Mesendoderm (in vitro differentiated cells): ENCODE results near the gene CDC14A.

ENCODE experiments used
- DNase-seq: peaks from one replicate; pipeline ENCODE4 v3.0.0; 2013
- H2AK5ac ChIP-seq: 2 replicates; pipeline ENCODE4 v1.6.1; 2013; ENCODE audit warnings: low read length, inconsistent platforms
- H2BK120ac ChIP-seq: 2 replicates; pipeline ENCODE4 v1.6.1; 2013; ENCODE audit warnings: low read depth, mild to moderate bottlenecking, low read length, moderate library complexity, mixed read lengths
- H2BK15ac ChIP-seq: replicated peaks from 2 replicates; pipeline ENCODE4 v1.6.1; 2013; ENCODE audit warnings: low read depth, mild to moderate bottlenecking, moderate library complexity
- H2BK5ac ChIP-seq: 2 replicates; pipeline ENCODE4 v1.6.1; 2013; ENCODE audit warnings: low read length, inconsistent platforms
- H3K18ac ChIP-seq: 2 replicates; pipeline ENCODE4 v1.6.1; 2013; ENCODE audit warnings: mild to moderate bottlenecking, low read length, mixed read lengths
- H3K23ac ChIP-seq: one replicate; pipeline ENCODE4 v1.6.1; 2013; ENCODE audit warnings: low read length
- H3K27ac ChIP-seq: 2 replicates; pipeline ENCODE4 v1.5.1; 2013; ENCODE audit warnings: low read depth, mild to moderate bottlenecking, inconsistent platforms, low read length, moderate library complexity
- H3K27me3 ChIP-seq: 2 replicates; pipeline ENCODE4 v1.6.1; 2013; ENCODE audit warnings: low read length, control low read depth, mild to moderate bottlenecking, inconsistent platforms; ENCODE audit not compliant: insufficient read depth, poor library complexity
- H3K36me3 ChIP-seq: 2 replicates; pipeline ENCODE4 v1.6.1; 2013; ENCODE audit warnings: low read length, inconsistent platforms; ENCODE audit not compliant: control insufficient read depth, insufficient read depth
- H3K4ac ChIP-seq: one replicate; pipeline ENCODE4 v1.6.1; 2013; ENCODE audit warnings: low read depth, mild to moderate bottlenecking, low read length, moderate library complexity
- H3K4me1 ChIP-seq: 2 replicates; pipeline ENCODE4 v1.6.1; 2013; ENCODE audit warnings: low read depth, low read length, inconsistent platforms; ENCODE audit not compliant: control insufficient read depth
- H3K4me2 ChIP-seq: 2 replicates; pipeline ENCODE4 v1.6.1; 2013; ENCODE audit warnings: low read length
- H3K4me3 ChIP-seq: 2 replicates; pipeline ENCODE4 v1.5.1; 2013; ENCODE audit warnings: mild to moderate bottlenecking, low read length
- H3K56ac ChIP-seq: one replicate; pipeline ENCODE4 v1.6.1; 2013; ENCODE audit warnings: low read length
- H3K79me1 ChIP-seq: 2 replicates; pipeline ENCODE4 v1.6.1; 2013; ENCODE audit warnings: low read length, inconsistent platforms
- H3K79me2 ChIP-seq: 2 replicates; pipeline ENCODE4 v1.6.1; 2013; ENCODE audit warnings: mild to moderate bottlenecking, low read length; ENCODE audit not compliant: control insufficient read depth, insufficient read depth
- H3K9ac ChIP-seq: 2 replicates; pipeline ENCODE4 v1.6.1; 2013; ENCODE audit warnings: low read length, inconsistent platforms
- H4K5ac ChIP-seq: one replicate; pipeline ENCODE4 v1.6.1; 2013; ENCODE audit warnings: low read length
- H4K8ac ChIP-seq: one replicate; pipeline ENCODE4 v1.6.1; 2013; ENCODE audit warnings: low read depth, mild to moderate bottlenecking, control low read depth, low read length, moderate library complexity
- WGBS: extraction: QIAGEN DNeasy Blood & Tissue Kit; methylation state at CpG from one replicate; pipeline ENCODE4 v1.1.7; 2013; ENCODE audit warnings: low lambda C conversion rate, missing lambda C conversion rate; ENCODE audit not compliant: insufficient coverage; ENCODE audit errors: extremely low coverage; 5-methylcytosine and 5-hydroxymethylcytosine counted together

Gene CDC14A

DNA sequence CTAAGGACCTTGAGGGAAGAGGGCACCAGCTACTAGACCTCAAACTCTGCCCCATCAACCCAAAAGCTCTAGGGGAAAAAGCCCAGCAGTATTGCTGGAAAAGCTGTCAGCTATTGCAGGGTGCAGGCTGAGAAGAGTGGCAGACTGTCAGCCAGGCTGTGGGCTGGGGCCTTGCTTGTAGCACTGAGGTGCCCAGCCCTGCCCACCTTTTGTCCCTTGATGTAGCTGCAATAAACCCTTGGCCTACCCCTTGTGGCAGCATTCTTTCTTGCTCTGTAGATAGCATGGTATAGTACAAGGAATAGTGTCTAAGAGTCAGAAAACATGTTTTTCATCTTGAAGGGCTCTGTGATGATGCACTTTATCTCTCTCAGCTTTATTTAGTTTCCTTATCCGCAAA is 39.4 kb downstream of the CDC14A start:
- Histone ChIP-seq H4K8ac (no peak overlapping the region), H3K4me1 (peaks cover under 1% of the 10 kb centered on the region), H3K27ac (no peak overlapping the region), H3K4me2 (no peak overlapping the region), H4K5ac (no peak overlapping the region), H3K79me2 (no peaks in the 10 kb centered on the region), H3K79me1 (peaks cover 3% of the 10 kb centered on the region), H3K56ac (no peak overlapping the region), H3K9ac (no peak overlapping the region), H2BK120ac (no peak overlapping the region), H2BK5ac (no peak overlapping the region), H3K4ac (no peak overlapping the region), H3K18ac (no peak overlapping the region), H3K4me3 (no peak overlapping the region), H3K27me3 (no peaks in the 10 kb centered on the region), H2AK5ac (no peak overlapping the region), H3K36me3 (no peaks in the 10 kb centered on the region), H3K23ac (no peak overlapping the region), H2BK15ac (no peak overlapping the region)
- WGBS: no CpG with 5 or more reads among the region's 1 CpG
- no peak for DNase-seq

- no peak overlapping the region for H3K23ac ChIP-seq
- no peak overlapping the region for H2BK5ac ChIP-seq
- peaks cover 3% of the 10 kb centered on the region for H3K79me1 ChIP-seq
- H3K27ac ChIP-seq: no peak overlapping the region
- no peak overlapping the region for H3K9ac ChIP-seq
- H4K5ac ChIP-seq: no peak overlapping the region
- H3K4me2 ChIP-seq: no peak overlapping the region
- no peaks in the 10 kb centered on the region for H3K79me2 ChIP-seq
- no peak overlapping the region for H2BK120ac ChIP-seq
- H3K4ac ChIP-seq: no peak overlapping the region
- H3K36me3 ChIP-seq: no peaks in the 10 kb centered on the region
- no peak overlapping the region for H4K8ac ChIP-seq
- H3K4me3 ChIP-seq: no peak overlapping the region
- H3K27me3 ChIP-seq: no peaks in the 10 kb centered on the region
- H3K56ac ChIP-seq: no peak overlapping the region
- no peak overlapping the region for H2AK5ac ChIP-seq
- no CpG with 5 or more reads among the region's 5 CpGs for WGBS
- H2BK15ac ChIP-seq: no peak overlapping the region
- no peak overlapping the region for H3K18ac ChIP-seq
- no peak for DNase-seq
- H3K4me1 ChIP-seq: no peaks in the 10 kb centered on the region
Measured at GRCh38 chr1:100392756-100393155, 40.5 kb downstream of the CDC14A start.

DNA sequence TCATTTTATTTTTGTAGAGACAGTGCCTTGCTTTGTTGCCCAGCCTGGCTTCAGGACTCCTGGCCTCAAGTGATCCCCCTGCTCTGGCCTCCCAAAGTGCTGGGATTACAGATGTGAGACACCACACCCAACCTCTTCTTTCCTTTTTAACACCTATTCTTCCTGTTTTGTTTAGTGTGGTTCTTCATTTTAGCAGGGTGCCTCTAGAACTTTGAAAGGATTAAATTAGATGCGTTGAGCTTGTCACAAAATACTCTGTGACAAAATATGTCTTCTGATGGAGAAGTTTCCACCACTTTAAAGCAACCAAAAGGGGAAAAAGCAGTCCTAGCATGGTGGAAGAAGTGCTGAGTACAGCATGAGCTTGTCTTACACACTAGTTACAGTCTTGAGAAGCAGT is 42.0 kb downstream of the CDC14A start:
- H3K4me2 ChIP-seq: no peak overlapping the region
- H3K36me3 ChIP-seq: no peaks in the 10 kb centered on the region
- no peak overlapping the region for H2BK5ac ChIP-seq
- H3K27ac ChIP-seq: no peak overlapping the region
- no peak overlapping the region for H2BK120ac ChIP-seq
- H3K27me3 ChIP-seq: no peaks in the 10 kb centered on the region
- no peaks in the 10 kb centered on the region for H3K4me1 ChIP-seq
- no peak overlapping the region for H3K23ac ChIP-seq
- no peak overlapping the region for H4K5ac ChIP-seq
- H3K4ac ChIP-seq: no peak overlapping the region
- peaks cover 3% of the 10 kb centered on the region for H3K79me1 ChIP-seq
- H3K9ac ChIP-seq: no peak overlapping the region
- no peak overlapping the region for H2AK5ac ChIP-seq
- no peak overlapping the region for H4K8ac ChIP-seq
- no peak overlapping the region for H2BK15ac ChIP-seq
- no peak overlapping the region for H3K4me3 ChIP-seq
- no CpG with 5 or more reads among the region's 1 CpG for WGBS
- no peak for DNase-seq
- no peaks in the 10 kb centered on the region for H3K79me2 ChIP-seq
- no peak overlapping the region for H3K18ac ChIP-seq
- H3K56ac ChIP-seq: no peak overlapping the region

- Histone ChIP-seq H2AK5ac (no peak overlapping the region), H4K5ac (no peak overlapping the region), H3K9ac (no peak overlapping the region), H2BK15ac (no peak overlapping the region), H3K27ac (no peak overlapping the region), H3K4me1 (peaks cover 2% of the 10 kb centered on the region), H3K4me3 (no peak overlapping the region), H3K79me1 (peaks cover 3% of the 10 kb centered on the region), H3K18ac (no peak overlapping the region), H2BK120ac (no peak overlapping the region), H3K4ac (no peak overlapping the region), H3K36me3 (no peaks in the 10 kb centered on the region), H3K56ac (no peak overlapping the region), H3K4me2 (no peak overlapping the region), H3K27me3 (no peaks in the 10 kb centered on the region), H4K8ac (no peak overlapping the region), H3K79me2 (no peaks in the 10 kb centered on the region), H2BK5ac (no peak overlapping the region), H3K23ac (no peak overlapping the region)
- DNase-seq: no peak
- WGBS: no CpG with 5 or more reads among the region's 5 CpGs
Measured at GRCh38 chr1:100395913-100396312, 43.6 kb downstream of the CDC14A start.

DNA sequence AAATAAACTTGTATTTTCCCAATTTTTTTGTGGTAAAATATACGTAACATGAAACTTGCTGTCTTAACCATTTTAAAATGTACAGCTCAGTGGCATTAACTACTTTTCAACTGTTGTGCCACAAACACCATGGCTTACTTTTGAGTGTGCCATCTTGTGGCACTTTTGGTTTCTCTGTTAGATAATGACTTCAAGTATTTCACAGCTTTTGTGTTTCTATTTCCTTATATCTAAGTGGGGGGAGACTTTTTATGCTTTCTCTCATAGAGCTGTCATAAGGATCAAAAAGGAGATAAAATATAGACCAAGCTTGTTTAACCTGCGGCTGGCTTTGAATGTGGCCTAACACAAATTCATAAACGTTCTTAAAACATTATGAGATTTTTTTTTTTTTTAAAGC is 44.3 kb downstream of the CDC14A start:
- H3K79me2 ChIP-seq: no peaks in the 10 kb centered on the region
- no peak overlapping the region for H3K4me2 ChIP-seq
- H3K23ac ChIP-seq: no peak overlapping the region
- peaks cover 3% of the 10 kb centered on the region for H3K79me1 ChIP-seq
- no peak overlapping the region for H2BK120ac ChIP-seq
- no peak overlapping the region for H2AK5ac ChIP-seq
- no peaks in the 10 kb centered on the region for H3K27me3 ChIP-seq
- no peak overlapping the region for H3K4me3 ChIP-seq
- DNase-seq: no peak
- H3K18ac ChIP-seq: no peak overlapping the region
- H3K4ac ChIP-seq: no peak overlapping the region
- H3K36me3 ChIP-seq: no peaks in the 10 kb centered on the region
- no peak overlapping the region for H3K9ac ChIP-seq
- H3K56ac ChIP-seq: no peak overlapping the region
- no peak overlapping the region for H2BK5ac ChIP-seq
- H2BK15ac ChIP-seq: no peak overlapping the region
- WGBS: no CpG with 5 or more reads among the region's 3 CpGs
- H3K4me1 ChIP-seq: peaks cover 2% of the 10 kb centered on the region
- H4K5ac ChIP-seq: no peak overlapping the region
- no peak overlapping the region for H3K27ac ChIP-seq
- H4K8ac ChIP-seq: no peak overlapping the region

- Histone ChIP-seq H3K23ac (no peak overlapping the region), H3K27ac (no peak overlapping the region), H3K4me1 (peaks cover 2% of the 10 kb centered on the region), H3K9ac (no peak overlapping the region), H4K5ac (no peak overlapping the region), H3K36me3 (no peaks in the 10 kb centered on the region), H3K79me2 (no peaks in the 10 kb centered on the region), H2AK5ac (no peak overlapping the region), H3K4me3 (no peak overlapping the region), H4K8ac (no peak overlapping the region), H3K27me3 (no peaks in the 10 kb centered on the region), H3K4ac (no peak overlapping the region), H3K18ac (no peak overlapping the region), H2BK15ac (no peak overlapping the region), H3K56ac (no peak overlapping the region), H3K4me2 (no peak overlapping the region), H2BK5ac (no peak overlapping the region), H2BK120ac (no peak overlapping the region), H3K79me1 (peaks cover 3% of the 10 kb centered on the region)
- DNase-seq: no peak
Measured at GRCh38 chr1:100397681-100398080, 45.4 kb downstream of the CDC14A start.
